Vagina (tissue), 2 donors: ENCODE results near the gene LTA4H.

ENCODE experiments used
- POLR2A ChIP-seq, 2 donors: fragments of 450-650 bp; IDR thresholded peaks; one replicate each; pipeline ENCODE4 v1.6.1; 2017; ENCODE audit warnings: antibody characterized with exemption in 2 of 2, mild to moderate bottlenecking in 2 of 2, moderate library complexity in 2 of 2
- TF ChIP-seq, protein P1 (sequence below), 3 experiments: fragments of 450-650 bp in 2 of 3; fragments of 200-600 bp in 1 of 3; sonication (generic) in 1 of 3; IDR thresholded peaks; one replicate each; pipeline ENCODE4 v1.5.1; 2017 to 2019; ENCODE audit warnings: antibody characterized with exemption in 3 of 3, mild to moderate bottlenecking in 2 of 3, moderate library complexity in 2 of 3

GRCh38 chr12:95977764-95978305 is 57.6 kb downstream of the LTA4H start:
- TF ChIP-seq, protein P1, sequence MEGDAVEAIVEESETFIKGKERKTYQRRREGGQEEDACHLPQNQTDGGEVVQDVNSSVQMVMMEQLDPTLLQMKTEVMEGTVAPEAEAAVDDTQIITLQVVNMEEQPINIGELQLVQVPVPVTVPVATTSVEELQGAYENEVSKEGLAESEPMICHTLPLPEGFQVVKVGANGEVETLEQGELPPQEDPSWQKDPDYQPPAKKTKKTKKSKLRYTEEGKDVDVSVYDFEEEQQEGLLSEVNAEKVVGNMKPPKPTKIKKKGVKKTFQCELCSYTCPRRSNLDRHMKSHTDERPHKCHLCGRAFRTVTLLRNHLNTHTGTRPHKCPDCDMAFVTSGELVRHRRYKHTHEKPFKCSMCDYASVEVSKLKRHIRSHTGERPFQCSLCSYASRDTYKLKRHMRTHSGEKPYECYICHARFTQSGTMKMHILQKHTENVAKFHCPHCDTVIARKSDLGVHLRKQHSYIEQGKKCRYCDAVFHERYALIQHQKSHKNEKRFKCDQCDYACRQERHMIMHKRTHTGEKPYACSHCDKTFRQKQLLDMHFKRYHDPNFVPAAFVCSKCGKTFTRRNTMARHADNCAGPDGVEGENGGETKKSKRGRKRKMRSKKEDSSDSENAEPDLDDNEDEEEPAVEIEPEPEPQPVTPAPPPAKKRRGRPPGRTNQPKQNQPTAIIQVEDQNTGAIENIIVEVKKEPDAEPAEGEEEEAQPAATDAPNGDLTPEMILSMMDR (IDR thresholded peaks at IDR 0.05) = no peak
- TF ChIP-seq POLR2A (IDR thresholded peaks at IDR 0.05) = no peak
